Activated CD8-positive, alpha-beta T cell treated with anti-CD3 and anti-CD28 coated beads, Interleukin-2, amount 10 ng/mL, durations not matched to agents 7 days and 5 days (primary cell): ENCODE results near the gene A3GALT2. TPM values are rescaled to one million over a fixed set of nuclear protein-coding genes. Genes with fewer than 3 reads are reported as not detected.

Experiments used
- ATAC-seq: fragments of 150-1000 bp; cut with Tn5 transposase; one replicate; pipeline ENCODE4 v1.10.0; 2021; ENCODE audit warnings: moderate library complexity
- CTCF ChIA-PET: fragments of 350-600 bp; sonication (Branson Sonifier 250); formaldehyde crosslinking; loops from one replicate; lab custom pipeline; 2021; ENCODE audit warnings: antibody characterized with exemption; lab: Charles Lee
- POLR2A ChIA-PET: fragments of 350-600 bp; sonication (Branson Sonifier 250); formaldehyde crosslinking; loops from one replicate; lab custom pipeline; 2021; ENCODE audit warnings: antibody characterized with exemption; lab: Charles Lee
- DNase-seq: peaks from one replicate; pipeline ENCODE4 v3.0.0-alpha.2; 2020
- H3K27ac Mint-ChIP-seq: one replicate; pipeline ENCODE4 v1.8.0; 2021; ENCODE audit warnings: mild to moderate bottlenecking, mixed read lengths
- H3K27me3 Mint-ChIP-seq: one replicate; pipeline ENCODE4 v1.8.0; 2021; ENCODE audit warnings: low read depth, mixed read lengths
- H3K36me3 Mint-ChIP-seq: one replicate; pipeline ENCODE4 v1.8.0; 2021; ENCODE audit warnings: low read depth, mixed read lengths
- H3K4me1 Mint-ChIP-seq: one replicate; pipeline ENCODE4 v1.8.0; 2021; ENCODE audit warnings: low read depth, mixed read lengths
- H3K4me3 Mint-ChIP-seq: one replicate; pipeline ENCODE4 v1.8.0; 2021; ENCODE audit warnings: mild to moderate bottlenecking, mixed read lengths
- H3K9me3 Mint-ChIP-seq: one replicate; pipeline ENCODE4 v1.8.0; 2022; ENCODE audit warnings: mixed read lengths; ENCODE audit not compliant: insufficient read depth
- total RNA-seq, 2 experiments: library from RNA; stranded (reverse); gene quantifications; one replicate each; pipeline ENCODE4 v1.2.3, GENCODE V29; 2021

Gene A3GALT2
- total RNA-seq, 2 experiments from 2014 or later = not detected

DNA sequence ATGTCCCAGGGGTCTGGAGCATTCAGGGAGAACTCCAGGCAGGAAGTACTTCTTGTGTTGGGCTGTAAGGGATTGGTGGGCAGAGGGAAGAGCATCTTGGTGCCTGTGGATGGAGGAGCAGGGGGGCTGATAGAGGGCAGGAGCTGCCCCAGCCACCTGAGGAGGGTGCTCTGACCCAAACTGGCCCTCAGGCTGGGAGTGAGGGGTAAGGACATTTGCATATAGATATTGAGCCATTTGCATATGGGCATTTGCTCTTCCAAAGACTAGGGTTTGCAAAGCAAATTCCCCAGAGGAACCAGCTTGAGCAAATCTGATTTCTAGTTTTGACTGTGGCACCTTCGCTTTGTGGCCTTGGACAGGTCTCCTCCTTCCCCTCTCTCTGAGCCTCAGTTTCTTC lies 46.5 kb downstream of the A3GALT2 start:
- no peak for DNase-seq
- Mint-ChIP-seq H3K27me3 (no peaks in the 10 kb centered on the region), H3K4me1 (peaks cover 20% of the 10 kb centered on the region), H3K4me3 (no peak overlapping the region), H3K9me3 (no peaks in the 10 kb centered on the region), H3K27ac (peak overlapping the region; percentile 17), H3K36me3 (peaks cover 5% of the 10 kb centered on the region)
- CTCF ChIA-PET = interaction anchor here (1.1 to 1.9 kb wide), 2 partner anchors 21 to 24 kb away, joined by 3 to 6 read pairs; no protein-coding TSS in a partner anchor
- POLR2A ChIA-PET = no interaction called here
- ATAC-seq = no peak

DNA sequence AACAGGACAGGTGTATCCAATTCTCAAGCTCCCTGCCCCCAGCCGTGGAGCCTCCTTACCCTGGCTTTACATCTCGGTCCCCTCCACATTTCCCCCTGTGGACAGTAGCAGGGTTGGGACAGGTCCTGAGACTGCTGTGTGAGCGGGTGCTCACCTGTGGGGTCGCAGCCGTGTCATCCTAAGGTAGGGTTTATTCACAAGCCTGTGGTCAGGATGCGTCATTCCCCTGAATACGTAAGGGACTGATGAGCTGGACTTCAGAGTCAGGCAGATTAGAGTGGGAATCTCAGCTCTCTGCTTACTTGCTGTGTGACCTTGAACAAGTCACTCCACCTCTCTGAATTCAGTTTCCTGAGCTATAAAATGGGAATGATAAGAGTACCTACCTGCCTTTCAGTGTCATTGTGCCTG lies 46.9 kb downstream of the A3GALT2 start:
- ATAC-seq (no peak), DNase-seq (no peak)
- Mint-ChIP-seq H3K9me3 (no peaks in the 10 kb centered on the region), H3K36me3 (peaks cover 5% of the 10 kb centered on the region), H3K27ac (peak overlapping the region; percentile 78), H3K4me3 (no peak overlapping the region), H3K4me1 (peaks cover 20% of the 10 kb centered on the region), H3K27me3 (no peaks in the 10 kb centered on the region)
- ChIA-PET CTCF (interaction anchor here (1.1 to 1.9 kb wide), 3 partner anchors 22 to 147 kb away, joined by 3 to 6 read pairs (median 5); no protein-coding TSS in a partner anchor), POLR2A (no interaction called here)

DNA sequence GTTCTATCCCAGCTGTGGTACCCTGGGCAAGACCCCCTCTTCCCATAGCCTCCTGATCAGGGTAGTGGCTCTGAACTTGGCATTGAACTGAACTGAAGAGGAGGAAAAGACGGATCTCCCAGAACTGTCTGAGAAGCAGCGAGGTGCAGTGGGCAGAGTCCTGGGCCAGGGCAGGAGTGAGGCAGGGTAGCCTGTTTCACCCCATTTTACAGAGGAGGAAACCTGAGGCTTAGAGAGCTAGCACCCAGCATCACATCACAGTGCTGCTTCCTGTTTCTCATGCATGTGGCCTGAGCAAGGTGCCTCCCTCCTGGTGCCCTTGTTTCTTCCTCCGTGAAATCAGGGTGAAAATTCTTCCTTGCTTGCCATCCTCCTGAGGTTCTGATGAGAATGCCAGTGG lies 47.5 kb downstream of the A3GALT2 start:
- Mint-ChIP-seq H3K4me3 (no peak overlapping the region), H3K27ac (peak overlapping the region; percentile 78), H3K4me1 (peaks cover 20% of the 10 kb centered on the region), H3K36me3 (peaks cover 2% of the 10 kb centered on the region), H3K9me3 (no peaks in the 10 kb centered on the region), H3K27me3 (no peaks in the 10 kb centered on the region)
- DNase-seq = no peak
- ChIA-PET CTCF (interaction anchor here (1.1 to 1.9 kb wide), 3 partner anchors 22 to 146 kb away, joined by 3 to 6 read pairs (median 5); no protein-coding TSS in a partner anchor), POLR2A (no interaction called here)
- ATAC-seq = peak; percentile 59

DNA sequence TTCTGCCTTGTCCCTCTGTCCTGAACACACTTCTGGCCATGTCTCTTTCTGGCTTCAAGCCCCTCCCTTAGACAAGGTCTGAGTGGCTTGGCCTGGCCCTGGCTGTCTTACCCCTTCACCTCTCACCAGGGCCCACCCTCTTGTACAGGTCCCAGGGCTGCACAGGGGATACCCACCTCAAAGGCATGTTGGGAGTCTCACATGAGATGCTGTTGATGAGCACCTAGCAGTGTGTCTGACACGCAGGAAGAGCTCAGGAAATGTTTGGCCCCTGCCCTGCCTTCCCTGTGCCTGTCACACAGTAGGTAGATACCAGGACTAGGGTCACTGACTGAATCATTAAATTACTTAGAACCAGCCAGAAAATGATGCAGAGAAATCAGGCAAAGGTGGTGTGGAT lies 48.0 kb downstream of the A3GALT2 start:
- POLR2A ChIA-PET = no interaction called here

DNA sequence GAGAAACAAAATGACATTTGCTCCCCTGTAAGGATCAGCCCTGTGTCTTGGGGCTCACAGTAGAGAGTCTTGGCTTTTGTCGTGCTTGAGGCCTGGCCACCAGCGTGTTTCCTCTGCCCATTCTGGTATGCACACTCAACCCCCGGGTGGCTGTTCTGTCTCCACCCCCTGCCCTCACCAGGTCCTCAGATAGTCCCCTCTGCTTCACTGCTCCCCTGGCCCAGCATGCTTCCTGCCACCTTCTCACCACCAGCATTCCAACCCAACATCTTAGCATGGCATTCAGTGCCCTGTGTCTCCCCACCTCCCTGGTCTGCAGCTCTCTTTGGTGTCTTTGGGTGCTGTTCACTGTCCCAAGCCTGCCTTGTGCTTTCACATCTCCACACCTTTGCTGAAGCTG lies 48.4 kb downstream of the A3GALT2 start:
- Mint-ChIP-seq H3K27me3 (no peaks in the 10 kb centered on the region), H3K4me1 (peaks cover 20% of the 10 kb centered on the region), H3K36me3 (peaks cover 2% of the 10 kb centered on the region), H3K9me3 (no peaks in the 10 kb centered on the region), H3K27ac (peak overlapping the region; percentile 78), H3K4me3 (no peak overlapping the region)
- ChIA-PET CTCF (interaction anchor here (0.6 to 1.6 kb wide), 3 partner anchors 23 to 234 kb away, joined by 3 to 5 read pairs (median 3); no protein-coding TSS in a partner anchor), POLR2A (no interaction called here)
- DNase-seq (no peak), ATAC-seq (no peak)

More for the DNA sequence above, 48.0 kb downstream of the A3GALT2 start:
- H3K27me3 Mint-ChIP-seq = no peaks in the 10 kb centered on the region
- CTCF ChIA-PET = interaction anchor here (0.6 to 1.6 kb wide), 2 partner anchors 146 to 234 kb away, joined by 3 to 5 read pairs; no protein-coding TSS in a partner anchor
- H3K9me3 Mint-ChIP-seq = no peaks in the 10 kb centered on the region
- H3K27ac Mint-ChIP-seq = peak overlapping the region; percentile 78
- peaks cover 2% of the 10 kb centered on the region for H3K36me3 Mint-ChIP-seq
- no peak for DNase-seq
- no peak for ATAC-seq
- H3K4me3 Mint-ChIP-seq = no peak overlapping the region
- H3K4me1 Mint-ChIP-seq = peaks cover 20% of the 10 kb centered on the region

DNA sequence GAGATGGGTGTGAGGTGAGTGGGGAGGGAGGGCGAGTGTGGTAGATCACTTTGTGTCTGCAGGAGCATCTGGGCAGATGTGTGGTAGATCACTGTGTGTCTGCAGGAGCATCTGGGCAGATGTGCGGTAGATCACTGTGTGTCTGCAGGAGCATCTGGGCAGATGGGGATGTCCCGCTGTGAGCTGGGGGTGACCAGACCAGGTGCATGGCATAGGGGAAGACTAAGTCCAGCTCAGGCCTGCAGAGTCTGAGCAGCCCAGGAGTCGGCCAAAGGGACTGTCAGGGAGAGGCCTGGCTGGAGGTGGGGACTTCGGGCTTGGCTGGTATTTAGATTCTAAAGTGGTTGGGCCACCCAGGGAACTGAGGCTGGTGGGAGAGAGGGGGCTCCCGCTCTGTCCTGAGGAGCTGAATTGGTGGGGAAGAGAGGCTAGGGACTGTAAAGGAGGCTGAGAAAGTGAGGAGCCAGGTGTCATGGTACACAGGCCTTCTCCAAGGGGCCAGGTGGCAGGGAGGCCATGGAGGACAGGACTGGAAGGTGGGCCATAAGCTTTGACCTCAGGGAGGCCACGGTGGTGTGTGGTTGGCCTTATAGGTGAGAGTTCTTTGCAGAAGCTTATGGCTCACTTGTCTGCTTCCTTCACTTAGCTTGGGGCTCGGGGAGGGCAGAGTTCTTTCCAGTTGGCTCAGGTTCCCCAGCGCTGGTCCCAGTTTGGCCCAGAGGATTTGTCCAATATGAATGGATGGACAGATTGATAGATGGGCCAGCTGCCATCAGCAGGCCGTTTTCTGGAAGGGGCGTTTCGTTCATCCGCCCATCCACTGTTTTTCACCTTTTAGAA lies 49.0 kb downstream of the A3GALT2 start:
- peaks cover 20% of the 10 kb centered on the region for H3K4me1 Mint-ChIP-seq
- POLR2A ChIA-PET = no interaction called here

DNA sequence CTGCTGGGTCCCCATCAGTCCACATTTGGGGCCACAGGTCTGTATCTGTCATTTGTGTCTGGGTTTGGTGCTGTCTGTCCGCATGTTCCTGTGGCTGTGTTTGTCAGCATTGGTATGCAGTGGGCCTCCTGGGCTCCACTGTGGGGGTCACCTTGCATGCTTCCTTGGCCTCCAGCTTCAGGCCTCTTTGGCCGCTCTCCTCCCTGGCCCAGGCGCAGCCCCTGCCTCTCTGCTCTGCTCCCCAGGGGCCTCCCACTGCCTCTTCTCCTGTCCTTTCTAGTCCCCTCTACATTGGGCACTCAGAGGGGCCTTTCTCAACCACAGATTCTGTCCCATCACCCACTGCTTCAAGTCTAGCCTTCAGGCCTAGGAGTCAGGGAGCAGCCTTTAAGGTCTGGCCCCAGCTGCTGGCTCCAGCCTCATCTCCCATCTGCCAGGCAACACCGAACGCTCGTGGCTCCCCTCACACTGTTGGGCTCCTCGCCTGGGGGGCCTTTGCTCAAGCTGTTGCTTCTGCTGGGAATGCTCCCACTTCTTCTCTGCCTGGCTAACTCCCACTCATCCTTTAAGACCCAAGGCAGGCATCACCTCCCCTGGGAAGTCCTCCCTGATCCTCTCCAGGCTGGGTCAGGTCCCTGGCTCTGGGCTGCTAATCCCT lies 50.0 kb downstream of the A3GALT2 start:
- Mint-ChIP-seq H3K4me3 (no peak overlapping the region), H3K9me3 (no peaks in the 10 kb centered on the region), H3K4me1 (peaks cover 20% of the 10 kb centered on the region), H3K36me3 (no peaks in the 10 kb centered on the region), H3K27ac (peak overlapping the region; percentile 59), H3K27me3 (no peaks in the 10 kb centered on the region)
- ATAC-seq (no peak), DNase-seq (no peak)
- ChIA-PET CTCF (interaction anchor here (1.0 to 1.7 kb wide), 2 partner anchors 25 to 26 kb away, joined by 3 to 7 read pairs; no protein-coding TSS in a partner anchor), POLR2A (no interaction called here)

More for the DNA sequence above, 49.0 kb downstream of the A3GALT2 start:
- ATAC-seq = no peak
- no peak for DNase-seq
- Mint-ChIP-seq H3K9me3 (no peaks in the 10 kb centered on the region), H3K27me3 (no peaks in the 10 kb centered on the region), H3K4me3 (no peak overlapping the region), H3K36me3 (peaks cover 2% of the 10 kb centered on the region), H3K27ac (peak overlapping the region; percentile 59)
- CTCF ChIA-PET = interaction anchor here (0.8 to 1.6 kb wide), 3 partner anchors 23 to 145 kb away, joined by 3 to 5 read pairs (median 3); no protein-coding TSS in a partner anchor

DNA sequence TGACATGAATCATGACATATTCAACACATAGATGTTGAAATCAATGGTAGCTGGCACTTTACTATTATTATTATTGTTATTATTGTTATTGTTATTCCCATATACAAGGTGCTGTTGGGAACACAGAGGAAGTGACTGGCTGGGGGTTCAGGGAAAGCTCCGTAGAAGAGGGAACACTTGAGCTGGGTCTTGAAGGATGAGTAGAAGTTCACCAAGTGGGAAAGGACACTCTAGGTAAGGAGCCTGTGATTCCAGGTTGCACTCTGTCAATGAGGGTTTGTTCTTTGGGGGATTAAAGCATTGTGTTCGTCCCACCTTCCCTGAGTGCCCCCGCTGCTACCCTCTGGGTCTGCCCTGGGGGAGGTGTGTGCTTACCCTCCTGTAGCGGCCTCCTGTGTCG lies 50.5 kb downstream of the A3GALT2 start:
- no peaks in the 10 kb centered on the region for H3K27me3 Mint-ChIP-seq
- DNase-seq (no peak), ATAC-seq (no peak)
- H3K4me3 Mint-ChIP-seq = no peak overlapping the region
- H3K27ac Mint-ChIP-seq = no peak overlapping the region
- peaks cover 20% of the 10 kb centered on the region for H3K4me1 Mint-ChIP-seq
- POLR2A ChIA-PET = no interaction called here
- CTCF ChIA-PET = interaction anchor here (1.7 kb wide), 1 partner anchor 26 kb away, joined by 7 read pairs; no protein-coding TSS in a partner anchor
- no peaks in the 10 kb centered on the region for H3K36me3 Mint-ChIP-seq
- H3K9me3 Mint-ChIP-seq = no peaks in the 10 kb centered on the region

DNA sequence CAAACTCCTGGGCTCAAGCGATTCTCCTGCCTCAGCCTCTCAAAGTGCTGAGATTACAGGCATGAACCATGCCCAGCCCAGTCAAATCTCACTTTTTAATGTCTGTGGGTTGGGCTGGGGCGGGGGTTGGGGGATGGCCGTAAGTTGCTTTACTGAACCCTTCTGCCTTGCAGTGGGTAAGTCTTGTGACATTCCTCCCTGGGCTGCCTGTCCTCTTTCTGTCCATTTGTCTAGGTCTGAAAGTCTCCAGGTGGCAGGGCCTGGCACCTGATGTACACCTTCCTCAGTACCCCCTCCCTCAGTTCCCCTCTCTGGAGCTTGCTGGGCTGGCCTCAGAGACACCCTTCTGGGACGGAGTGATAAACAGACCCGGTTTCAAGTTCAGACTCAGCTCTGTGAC lies 51.3 kb downstream of the A3GALT2 start:
- POLR2A ChIA-PET = interaction anchor here (0.6 kb wide), 1 partner anchor 15 kb away, joined by 3 read pairs; no protein-coding TSS in a partner anchor

DNA sequence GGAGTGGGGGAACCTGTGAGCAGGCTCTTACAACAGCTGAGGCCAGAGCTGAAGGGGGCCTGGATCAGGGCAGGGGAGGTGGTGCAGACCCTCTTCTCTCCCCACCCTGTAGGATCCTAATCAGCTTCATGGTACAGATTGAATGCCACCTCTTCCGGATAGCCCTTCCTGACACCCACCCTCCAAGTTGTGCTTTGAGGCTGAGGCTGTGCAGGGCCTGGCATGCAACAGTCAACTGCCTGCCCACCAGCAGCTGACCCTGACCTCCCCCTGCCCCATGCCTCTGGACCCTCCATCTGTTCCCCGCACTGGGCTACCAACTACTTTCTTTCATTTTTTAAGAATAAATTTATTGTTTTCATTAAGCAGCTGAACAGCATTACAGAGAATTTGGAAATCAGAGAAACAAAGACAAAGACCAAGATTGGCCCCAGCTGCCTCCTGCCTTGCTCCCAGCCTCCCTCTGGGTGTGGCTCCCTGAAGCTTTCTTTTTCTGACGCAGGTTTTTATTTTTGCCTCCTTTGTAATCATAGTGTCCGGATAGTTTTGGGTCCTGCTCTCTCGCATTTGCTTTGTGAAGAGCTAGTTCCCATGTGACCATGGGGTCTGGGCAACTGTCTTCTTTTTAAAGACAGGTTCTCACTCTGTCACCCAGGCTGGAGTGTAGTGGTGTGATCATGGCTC lies 51.8 kb downstream of the A3GALT2 start:
- ATAC-seq (no peak), DNase-seq (no peak)
- CTCF ChIA-PET = interaction anchor here (1.7 kb wide), 1 partner anchor 27 kb away, joined by 7 read pairs; no protein-coding TSS in a partner anchor
- POLR2A ChIA-PET = interaction anchor here (0.6 kb wide), 1 partner anchor 16 kb away, joined by 3 read pairs; no protein-coding TSS in a partner anchor
- H3K9me3 Mint-ChIP-seq = no peaks in the 10 kb centered on the region
- no peaks in the 10 kb centered on the region for H3K36me3 Mint-ChIP-seq
- no peaks in the 10 kb centered on the region for H3K27me3 Mint-ChIP-seq
- H3K4me3 Mint-ChIP-seq = no peak overlapping the region
- H3K27ac Mint-ChIP-seq = peak overlapping the region; percentile 26
- H3K4me1 Mint-ChIP-seq = peaks cover 20% of the 10 kb centered on the region

More for the DNA sequence above, 51.3 kb downstream of the A3GALT2 start:
- no peak overlapping the region for H3K4me3 Mint-ChIP-seq
- H3K36me3 Mint-ChIP-seq = no peaks in the 10 kb centered on the region
- H3K27me3 Mint-ChIP-seq = no peaks in the 10 kb centered on the region
- H3K4me1 Mint-ChIP-seq = peaks cover 20% of the 10 kb centered on the region
- ATAC-seq = no peak
- H3K9me3 Mint-ChIP-seq = no peaks in the 10 kb centered on the region
- H3K27ac Mint-ChIP-seq = peak overlapping the region; percentile 26
- no peak for DNase-seq
- CTCF ChIA-PET = interaction anchor here (1.7 kb wide), 1 partner anchor 26 kb away, joined by 7 read pairs; no protein-coding TSS in a partner anchor

DNA sequence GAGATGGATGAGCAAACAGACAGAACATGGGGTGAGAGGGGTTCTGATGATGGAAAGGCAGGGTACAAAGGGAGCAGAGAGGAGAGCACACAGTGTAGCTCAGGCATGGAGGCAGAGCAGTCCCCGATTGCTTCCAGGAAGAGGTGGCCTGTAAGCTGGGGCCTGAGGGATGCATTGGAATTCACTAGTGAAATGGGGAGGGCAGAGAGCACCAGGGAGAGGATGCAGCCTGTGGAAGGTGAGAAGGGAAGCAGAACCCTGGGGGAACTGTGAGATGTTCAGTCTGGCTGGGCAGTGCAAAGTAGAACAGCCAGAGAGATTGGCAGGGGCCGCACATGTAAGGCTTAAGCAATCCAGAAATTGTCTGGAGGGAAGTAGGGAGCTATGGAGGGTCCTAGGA lies 52.4 kb downstream of the A3GALT2 start:
- peaks cover 17% of the 10 kb centered on the region for H3K4me1 Mint-ChIP-seq
- no peak overlapping the region for H3K27ac Mint-ChIP-seq
- CTCF ChIA-PET = no interaction called here

More for the DNA sequence above, 52.4 kb downstream of the A3GALT2 start:
- no peaks in the 10 kb centered on the region for H3K9me3 Mint-ChIP-seq
- H3K27me3 Mint-ChIP-seq = no peaks in the 10 kb centered on the region
- no peaks in the 10 kb centered on the region for H3K36me3 Mint-ChIP-seq
- ATAC-seq = no peak
- POLR2A ChIA-PET = no interaction called here
- no peak overlapping the region for H3K4me3 Mint-ChIP-seq
- DNase-seq = no peak
